A549 (cell line): ENCODE results near the gene LYPD6B.

Experiments used
- CHD2 ChIP-seq: fragments of 150-350 bp; IDR thresholded peaks from 2 replicates; pipeline ENCODE4 v1.6.1; 2014; ENCODE audit warnings: low read length; ENCODE audit not compliant: partially characterized antibody
- NPAS2 ChIP-seq: fragments of 250-450 bp; sonication (Bioruptor Pico); IDR thresholded peaks from 2 replicates; pipeline ENCODE4 v1.8.0; 2022; ENCODE audit warnings: mild to moderate bottlenecking, moderate library complexity, borderline replicate concordance
- POLR2A ChIP-seq: IDR thresholded peaks from 2 replicates; pipeline ENCODE4 v1.6.1; 2012; ENCODE audit warnings: mild to moderate bottlenecking, low read length
- TF ChIP-seq, protein P1 (sequence below): fragments of 200-600 bp; sonication (generic); IDR thresholded peaks from 2 replicates; pipeline ENCODE4 v1.6.1; 2016; ENCODE audit warnings: antibody characterized with exemption, mild to moderate bottlenecking, moderate library complexity

DNA sequence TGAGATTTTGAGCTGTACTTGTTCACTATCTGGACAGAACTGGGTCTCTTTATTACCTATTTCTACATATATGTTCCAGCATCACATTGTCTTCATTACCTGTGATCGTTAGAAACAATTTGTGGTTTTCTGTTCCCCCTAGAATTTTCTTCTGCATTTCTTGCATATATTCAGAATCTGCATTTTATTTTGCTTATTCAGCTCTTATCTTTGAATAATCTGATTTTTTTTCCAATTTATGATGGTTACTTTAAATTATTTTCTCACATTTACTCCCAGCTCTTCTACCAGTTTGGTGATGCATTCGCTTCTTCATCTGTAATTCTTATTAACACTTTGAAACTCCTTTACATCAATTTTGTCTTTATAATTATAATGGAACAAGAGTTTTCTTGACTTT, 55.1 kb downstream of the LYPD6B start:
- TF ChIP-seq CHD2 (no peak), NPAS2 (no peak), POLR2A (no peak)
- TF ChIP-seq, protein P1, sequence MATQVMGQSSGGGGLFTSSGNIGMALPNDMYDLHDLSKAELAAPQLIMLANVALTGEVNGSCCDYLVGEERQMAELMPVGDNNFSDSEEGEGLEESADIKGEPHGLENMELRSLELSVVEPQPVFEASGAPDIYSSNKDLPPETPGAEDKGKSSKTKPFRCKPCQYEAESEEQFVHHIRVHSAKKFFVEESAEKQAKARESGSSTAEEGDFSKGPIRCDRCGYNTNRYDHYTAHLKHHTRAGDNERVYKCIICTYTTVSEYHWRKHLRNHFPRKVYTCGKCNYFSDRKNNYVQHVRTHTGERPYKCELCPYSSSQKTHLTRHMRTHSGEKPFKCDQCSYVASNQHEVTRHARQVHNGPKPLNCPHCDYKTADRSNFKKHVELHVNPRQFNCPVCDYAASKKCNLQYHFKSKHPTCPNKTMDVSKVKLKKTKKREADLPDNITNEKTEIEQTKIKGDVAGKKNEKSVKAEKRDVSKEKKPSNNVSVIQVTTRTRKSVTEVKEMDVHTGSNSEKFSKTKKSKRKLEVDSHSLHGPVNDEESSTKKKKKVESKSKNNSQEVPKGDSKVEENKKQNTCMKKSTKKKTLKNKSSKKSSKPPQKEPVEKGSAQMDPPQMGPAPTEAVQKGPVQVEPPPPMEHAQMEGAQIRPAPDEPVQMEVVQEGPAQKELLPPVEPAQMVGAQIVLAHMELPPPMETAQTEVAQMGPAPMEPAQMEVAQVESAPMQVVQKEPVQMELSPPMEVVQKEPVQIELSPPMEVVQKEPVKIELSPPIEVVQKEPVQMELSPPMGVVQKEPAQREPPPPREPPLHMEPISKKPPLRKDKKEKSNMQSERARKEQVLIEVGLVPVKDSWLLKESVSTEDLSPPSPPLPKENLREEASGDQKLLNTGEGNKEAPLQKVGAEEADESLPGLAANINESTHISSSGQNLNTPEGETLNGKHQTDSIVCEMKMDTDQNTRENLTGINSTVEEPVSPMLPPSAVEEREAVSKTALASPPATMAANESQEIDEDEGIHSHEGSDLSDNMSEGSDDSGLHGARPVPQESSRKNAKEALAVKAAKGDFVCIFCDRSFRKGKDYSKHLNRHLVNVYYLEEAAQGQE = no peak
